Right atrium auricular region (tissue), 2 donors: Measurements from ENCODE around the gene ASPRV1. TPM values are rescaled to one million over a fixed set of nuclear protein-coding genes. Genes with fewer than 3 reads are reported as not detected.
A peak's percentile ranks its signal among the peaks of the same experiment; 100 is the strongest.

Source experiments
- DNase-seq: peaks from one replicate; pipeline ENCODE4 v3.0.0-alpha.2; 2019; ENCODE audit warnings: low spot score
- H3K27ac ChIP-seq, 2 donors: fragments of 200-600 bp; sonication (generic); 1 replicate in 1 of 2; 2 replicates in 1 of 2; pipeline ENCODE4 v1.5.1; 2016 to 2019
- H3K27me3 ChIP-seq, 2 donors: fragments of 200-600 bp; sonication (generic); one replicate each; pipeline versions ENCODE4 v1.5.1 to v1.6.0; 2017 to 2019
- H3K36me3 ChIP-seq: fragments of 200-600 bp; sonication (generic); one replicate; pipeline ENCODE4 v1.5.1; 2016
- H3K4me1 ChIP-seq, 2 donors: fragments of 200-600 bp; sonication (generic); one replicate each; pipeline versions ENCODE4 v1.5.1 to v1.6.0; 2017 to 2019
- H3K4me3 ChIP-seq, 2 donors: fragments of 200-600 bp; sonication (generic); 1 replicate in 1 of 2; 2 replicates in 1 of 2; pipeline ENCODE4 v1.5.1; 2017 to 2019; ENCODE audit warnings: mild to moderate bottlenecking in 1 of 2, moderate library complexity in 1 of 2
- H3K9me3 ChIP-seq, 2 donors: fragments of 200-600 bp; sonication (generic); one replicate each; pipeline ENCODE4 v1.5.1; 2019
- total RNA-seq, 2 donors: library from RNA; depleted of rRNA; stranded (reverse); fragments of >200 nt; gene quantifications; one replicate each; pipeline ENCODE4 v1.1.0, GENCODE V29; 2016
- TF ChIP-seq, protein P1 (sequence below), 2 donors: fragments of 200-600 bp; sonication (generic); IDR thresholded peaks; one replicate each; pipeline ENCODE4 v1.5.1; 2019; ENCODE audit warnings: antibody characterized with exemption in 2 of 2

ASPRV1 gene
- total RNA-seq, 2 donors from 2014 or later: 0.33 to 0.83 TPM

DNA sequence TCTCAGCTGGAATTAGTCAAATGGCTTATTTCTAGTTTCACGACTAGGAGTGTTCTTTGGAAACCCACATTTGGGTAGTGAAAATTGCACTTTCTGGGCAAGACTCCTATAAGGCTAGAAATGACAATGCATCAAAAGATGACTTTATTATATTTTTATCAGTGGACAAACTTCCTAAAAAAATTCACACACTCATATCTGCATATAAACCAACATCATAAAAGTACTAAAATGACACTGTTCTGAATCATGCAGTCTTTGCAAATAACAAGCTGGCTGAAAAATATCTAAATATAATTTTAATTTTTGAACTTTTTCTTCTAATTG, 28.9 kb downstream of the ASPRV1 start:
- Histone ChIP-seq H3K4me1 (peaks cover 0 to 10% of the 10 kb centered on the region in 2 donors), H3K27ac (no peak overlapping the region)

DNA sequence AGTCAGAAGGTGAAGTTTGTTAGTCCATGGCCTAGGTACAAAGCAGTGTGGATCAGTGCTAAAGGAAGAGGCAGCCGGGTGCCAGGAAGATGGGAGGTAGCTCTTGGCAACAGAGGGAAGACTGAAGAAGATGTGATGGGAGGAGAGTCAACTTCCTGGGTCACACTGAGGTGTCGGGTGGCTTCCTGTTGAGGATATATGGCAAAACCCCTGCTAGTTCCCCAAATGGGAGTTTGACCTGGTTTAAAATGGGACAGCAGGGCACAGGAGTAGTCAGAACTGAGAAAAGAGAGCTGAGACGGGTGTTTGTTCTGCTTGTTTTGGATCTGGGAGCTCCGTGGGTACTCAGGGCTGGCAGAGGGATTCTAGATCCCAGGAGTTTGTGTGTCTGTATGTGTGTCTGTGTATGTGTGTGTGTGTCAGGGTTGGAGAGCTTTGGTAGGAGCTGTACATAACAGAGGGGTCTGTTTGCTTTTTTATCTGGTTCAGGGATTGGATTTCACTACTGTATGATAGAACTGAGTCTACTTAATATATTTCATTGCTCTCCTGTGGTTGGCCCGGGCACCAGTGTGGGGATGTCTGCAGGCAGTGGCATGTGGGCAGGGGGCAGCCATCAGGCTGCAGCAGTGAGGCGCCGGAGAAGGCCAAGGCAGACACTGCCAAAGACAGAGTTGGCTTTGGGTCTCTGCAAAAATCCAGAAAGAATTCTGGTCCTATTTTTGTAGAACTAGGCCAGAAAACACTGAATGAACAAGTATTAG, 29.4 kb downstream of the ASPRV1 start:
- H3K27ac ChIP-seq: no peak overlapping the region
- TF ChIP-seq, protein P1, sequence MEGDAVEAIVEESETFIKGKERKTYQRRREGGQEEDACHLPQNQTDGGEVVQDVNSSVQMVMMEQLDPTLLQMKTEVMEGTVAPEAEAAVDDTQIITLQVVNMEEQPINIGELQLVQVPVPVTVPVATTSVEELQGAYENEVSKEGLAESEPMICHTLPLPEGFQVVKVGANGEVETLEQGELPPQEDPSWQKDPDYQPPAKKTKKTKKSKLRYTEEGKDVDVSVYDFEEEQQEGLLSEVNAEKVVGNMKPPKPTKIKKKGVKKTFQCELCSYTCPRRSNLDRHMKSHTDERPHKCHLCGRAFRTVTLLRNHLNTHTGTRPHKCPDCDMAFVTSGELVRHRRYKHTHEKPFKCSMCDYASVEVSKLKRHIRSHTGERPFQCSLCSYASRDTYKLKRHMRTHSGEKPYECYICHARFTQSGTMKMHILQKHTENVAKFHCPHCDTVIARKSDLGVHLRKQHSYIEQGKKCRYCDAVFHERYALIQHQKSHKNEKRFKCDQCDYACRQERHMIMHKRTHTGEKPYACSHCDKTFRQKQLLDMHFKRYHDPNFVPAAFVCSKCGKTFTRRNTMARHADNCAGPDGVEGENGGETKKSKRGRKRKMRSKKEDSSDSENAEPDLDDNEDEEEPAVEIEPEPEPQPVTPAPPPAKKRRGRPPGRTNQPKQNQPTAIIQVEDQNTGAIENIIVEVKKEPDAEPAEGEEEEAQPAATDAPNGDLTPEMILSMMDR (IDR thresholded peaks at IDR 0.05): no peak
- H3K27me3 ChIP-seq: no peaks in the 10 kb centered on the region
- H3K9me3 ChIP-seq: no peaks in the 10 kb centered on the region
- no peak for DNase-seq
- H3K4me3 ChIP-seq: no peak overlapping the region
- peaks cover 20% of the 10 kb centered on the region for H3K36me3 ChIP-seq
- H3K4me1 ChIP-seq: peaks cover 0 to 10% of the 10 kb centered on the region in 2 donors

More for the DNA sequence above, 28.9 kb downstream of the ASPRV1 start:
- TF ChIP-seq, protein P1 (IDR thresholded peaks at IDR 0.05): no peak
- Histone ChIP-seq H3K4me3 (no peak overlapping the region), H3K9me3 (no peaks in the 10 kb centered on the region), H3K27me3 (no peaks in the 10 kb centered on the region), H3K36me3 (peaks cover 25% of the 10 kb centered on the region)
- DNase-seq: no peak

DNA sequence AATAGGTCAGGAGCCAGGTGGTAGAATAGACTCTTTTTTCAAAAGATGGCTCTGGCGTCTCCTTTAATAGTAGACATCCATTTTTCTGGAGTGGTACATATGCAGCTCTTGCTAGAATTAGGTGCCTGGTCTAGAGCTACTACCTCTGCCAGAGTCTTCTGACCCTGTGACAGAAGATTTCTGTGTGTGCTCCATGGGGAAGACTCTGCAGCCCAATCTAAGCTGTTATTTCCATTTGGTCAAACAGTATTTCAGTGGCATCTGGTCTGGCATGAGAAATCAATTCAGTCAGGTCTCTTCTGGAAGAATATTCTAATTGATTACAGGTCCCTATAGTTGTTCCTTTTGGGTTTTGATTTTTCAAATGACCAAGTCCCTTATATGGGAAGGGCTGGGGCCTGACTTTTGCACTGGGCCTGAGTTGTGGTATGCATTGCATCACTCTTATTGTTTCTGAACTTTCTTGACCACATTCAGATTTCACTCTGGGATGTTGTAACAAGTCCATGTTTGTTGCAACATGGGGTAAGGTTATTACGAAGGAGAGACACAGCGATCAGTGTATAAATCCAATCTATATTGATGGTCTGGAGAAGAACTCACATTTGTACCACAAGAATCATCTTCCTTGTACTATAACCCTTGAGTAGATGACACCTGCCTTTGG, 34.4 kb downstream of the ASPRV1 start:
- no peak for DNase-seq
- peaks cover 5% of the 10 kb centered on the region for H3K36me3 ChIP-seq
- H3K4me3 ChIP-seq: no peak overlapping the region
- H3K27me3 ChIP-seq: no peaks in the 10 kb centered on the region
- H3K9me3 ChIP-seq: no peaks in the 10 kb centered on the region
- TF ChIP-seq, protein P1 (IDR thresholded peaks at IDR 0.05): no peak
- no peaks in the 10 kb centered on the region for H3K4me1 ChIP-seq
- no peak overlapping the region for H3K27ac ChIP-seq

DNA sequence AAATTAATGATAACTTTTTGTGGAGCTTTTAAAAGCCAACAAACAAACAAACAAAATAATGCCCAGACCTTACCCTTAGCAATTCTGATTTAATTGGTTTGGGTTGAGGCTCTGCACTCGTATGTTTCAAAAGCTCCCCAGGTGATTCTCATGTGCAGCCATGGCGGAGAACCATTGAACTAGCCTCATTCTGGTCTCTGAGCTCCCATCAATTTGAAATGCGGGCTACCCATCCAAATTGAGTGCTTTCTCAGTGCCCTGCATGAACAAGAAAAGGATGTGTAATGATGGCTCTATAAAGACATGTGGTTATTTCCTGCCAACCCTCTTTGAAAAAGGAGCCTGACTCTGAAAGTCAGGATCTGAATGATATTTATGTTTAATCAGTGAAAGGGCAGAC, 38.3 kb downstream of the ASPRV1 start:
- no peak overlapping the region for H3K27ac ChIP-seq
- TF ChIP-seq, protein P1 (IDR thresholded peaks at IDR 0.05): no peak
- no peaks in the 10 kb centered on the region for H3K9me3 ChIP-seq
- H3K36me3 ChIP-seq: peaks cover 9% of the 10 kb centered on the region
- no peaks in the 10 kb centered on the region for H3K27me3 ChIP-seq
- H3K4me1 ChIP-seq: peaks cover 0 to under 1% of the 10 kb centered on the region in 2 donors
- no peak for DNase-seq
- H3K4me3 ChIP-seq: no peak overlapping the region

DNA sequence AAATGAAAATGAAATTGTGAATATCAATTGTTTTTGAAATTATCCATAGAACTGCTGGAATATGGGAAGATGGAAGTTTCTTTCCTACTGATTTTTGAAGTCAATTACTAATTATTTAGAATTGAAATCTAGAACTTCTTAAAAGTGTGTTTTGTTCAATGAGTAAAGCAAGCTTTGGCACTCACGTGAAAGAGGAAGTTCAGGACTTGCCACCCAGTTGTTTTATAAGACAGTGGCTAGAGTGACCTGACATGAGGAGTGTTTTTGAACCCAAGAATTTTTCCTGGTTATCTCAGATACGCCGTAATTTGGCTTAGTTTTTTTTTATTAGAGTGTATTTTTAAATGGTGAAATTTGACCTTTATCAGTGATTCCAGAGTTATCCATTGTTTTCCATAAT, 43.0 kb downstream of the ASPRV1 start:
- TF ChIP-seq, protein P1 (IDR thresholded peaks at IDR 0.05): no peak
- H3K27ac ChIP-seq: peak overlapping the region; percentile 59 to 72
- no peaks in the 10 kb centered on the region for H3K9me3 ChIP-seq
- H3K36me3 ChIP-seq: peaks cover 9% of the 10 kb centered on the region
- DNase-seq: no peak
- peaks cover 0 to 24% of the 10 kb centered on the region in 2 donors for H3K4me1 ChIP-seq
- H3K27me3 ChIP-seq: no peaks in the 10 kb centered on the region
- no peak overlapping the region for H3K4me3 ChIP-seq
